GM12878 (cell line): ENCODE data around the gene CLEC2L. TPM values are rescaled to one million over a fixed set of nuclear protein-coding genes. Genes with fewer than 3 reads are reported as not detected.

Experiments
- ATAC-seq: fragments of 200-7000 bp; cut with Tn5 transposase; 3 replicates; pipeline ENCODE4 v1.9.1; 2020; ENCODE audit warnings: mild to moderate bottlenecking, moderate library complexity
- BruUV-seq: library from RNA; stranded (reverse); fragments of 400-500 nt; replicated peaks from 2 replicates; lab custom pipeline; 2021; lab: Mats Ljungman, UMichigan
- CTCF ChIA-PET: fragments of 300-600 bp; sonication (Branson Sonifier 250); formaldehyde crosslinking; extraction: SDS; loops from one replicate; lab custom pipeline; 2021; ENCODE audit warnings: inconsistent platforms; lab: Yijun Ruan, JAX
- POLR2A ChIA-PET: fragments of 350-600 bp; formaldehyde crosslinking; extraction: SDS; loops from one replicate; lab custom pipeline; 2021; ENCODE audit warnings: inconsistent platforms; lab: Charles Lee
- RAD21 ChIA-PET: fragments of 300-600 bp; sonication (Branson Sonifier 250); formaldehyde crosslinking; loops from one replicate; lab custom pipeline; 2023; ENCODE audit warnings: antibody characterized with exemption; ENCODE audit not compliant: unreplicated experiment; lab: Charles Lee
- SMC1A ChIA-PET: fragments of 300-600 bp; sonication (Branson Sonifier 250); formaldehyde crosslinking; loops from one replicate; lab custom pipeline; 2023; ENCODE audit not compliant: unreplicated experiment, uncharacterized antibody; lab: Charles Lee
- DNase-seq: peaks from one replicate; pipeline ENCODE4 v3.0.0-alpha.2; 2011; ENCODE audit warnings: low read depth, low spot score
- FAIRE-seq: peaks from 3 replicates; lab custom pipeline; 2011; peaks lifted over from hg19 to GRCh38; lab: Jason Lieb, UNC
- H2AFZ ChIP-seq: 2 replicates; pipeline ENCODE4 v1.6.0; 2011; ENCODE audit warnings: low read depth, low read length, control low read depth; ENCODE audit not compliant: control insufficient read depth
- H3K27ac ChIP-seq: 2 replicates; pipeline ENCODE4 v1.5.1; 2011; ENCODE audit warnings: control low read depth; ENCODE audit not compliant: control insufficient read depth, insufficient read depth
- H3K27me3 ChIP-seq, 2 experiments: replicated peaks in 1 of 2; 2 replicates each; pipeline versions ENCODE4 v1.6.0 to v1.6.1; 2011; ENCODE audit warnings: low read length in 1 of 2; ENCODE audit not compliant: control insufficient read depth in 2 of 2, insufficient read depth in 2 of 2
- H3K36me3 ChIP-seq, 2 experiments: 2 replicates each; pipeline ENCODE4 v1.5.1; 2011; ENCODE audit warnings: low read length in 1 of 2; ENCODE audit not compliant: control insufficient read depth in 2 of 2, insufficient read depth in 2 of 2
- H3K4me1 ChIP-seq: 2 replicates; pipeline ENCODE4 v1.6.1; 2011; ENCODE audit warnings: mild to moderate bottlenecking, low read length, moderate library complexity, mixed read lengths; ENCODE audit not compliant: control insufficient read depth, insufficient read depth
- H3K4me2 ChIP-seq: 2 replicates; pipeline ENCODE4 v1.6.0; 2011; ENCODE audit warnings: control low read depth; ENCODE audit not compliant: control insufficient read depth, insufficient read depth
- H3K4me3 ChIP-seq: fragments of 200-600 bp; sonication (generic); 2 replicates; pipeline ENCODE4 v1.5.1; 2016
- H3K79me2 ChIP-seq: 2 replicates; pipeline ENCODE4 v1.6.0; 2011; ENCODE audit warnings: low read length; ENCODE audit not compliant: control insufficient read depth, insufficient read depth
- H3K9ac ChIP-seq: 2 replicates; pipeline ENCODE4 v1.8.0; 2011; ENCODE audit warnings: low read length, control low read depth, mixed read lengths; ENCODE audit not compliant: control insufficient read depth, insufficient read depth
- H3K9me3 ChIP-seq: replicated peaks from 3 replicates; pipeline ENCODE4 v1.5.1; 2011; ENCODE audit warnings: mild to moderate bottlenecking, low read length; ENCODE audit not compliant: control insufficient read depth, insufficient read depth
- H4K20me1 ChIP-seq: 2 replicates; pipeline ENCODE4 v1.6.0; 2011; ENCODE audit not compliant: control insufficient read depth, insufficient read depth
- ATF7 ChIP-seq: fragments of 450-650 bp; IDR thresholded peaks from 2 replicates; pipeline ENCODE4 v1.6.1; 2016; ENCODE audit warnings: low read depth, mild to moderate bottlenecking
- CREB1 ChIP-seq: IDR thresholded peaks from 2 replicates; pipeline ENCODE4 v1.6.1; 2012; ENCODE audit warnings: low read depth, mild to moderate bottlenecking, inconsistent platforms
- IKZF1 ChIP-seq: fragments of 450-650 bp; conservative IDR thresholded peaks from 2 replicates; pipeline ENCODE4 v1.6.1; 2017; ENCODE audit warnings: antibody characterized with exemption, mild to moderate bottlenecking
- NFYB ChIP-seq: IDR thresholded peaks from 2 replicates; pipeline ENCODE4 v1.6.1; 2011; ENCODE audit warnings: low read depth, mild to moderate bottlenecking, low read length, improper control_type of control experiment, moderate library complexity; ENCODE audit not compliant: insufficient read depth
- PAX5 ChIP-seq: IDR thresholded peaks from 2 replicates; pipeline ENCODE4 v1.6.1; 2011; ENCODE audit warnings: low read depth, low read length, borderline replicate concordance
- RBBP5 ChIP-seq: fragments of 200-600 bp; sonication (generic); conservative IDR thresholded peaks from 2 replicates; pipeline ENCODE4 v1.6.1; 2016
- SIX5 ChIP-seq: IDR thresholded peaks from 2 replicates; pipeline ENCODE4 v1.6.1; 2011; ENCODE audit warnings: mild to moderate bottlenecking, low read depth, low read length, moderate library complexity; ENCODE audit not compliant: severe bottlenecking
- WGBS: methylation state at CpG from one replicate; pipeline ENCODE4 v1.1.6; 2016; ENCODE audit warnings: low lambda C conversion rate; ENCODE audit not compliant: insufficient replicate concordance, insufficient coverage; ENCODE audit errors: missing lambda C conversion rate; 5-methylcytosine and 5-hydroxymethylcytosine counted together
- in situ Hi-C: fragments of 300-500 bp; cut with MboI; formaldehyde crosslinking; loops from 9 replicates; pipeline ENCODE4 v1.14.3; 2018; ENCODE audit warnings: mixed read lengths
- intact Hi-C: fragments of 100-400 bp; cut with micrococcal nuclease; formaldehyde crosslinking; loops from one replicate; pipeline ENCODE4 v1.14.2; 2022; ENCODE audit not compliant: unreplicated experiment
- polyA plus RNA-seq, 11 experiments: library from polyadenylated mRNA; depleted of rRNA in 4 of 11; unstranded in 6 of 11; stranded (reverse) in 5 of 11; fragments of >200 nt; fragmentation: Nextera tagmentation in 4 of 11; fragmentation: Illumina TruSeq in 1 of 11; extraction: Ambion mirVana in 4 of 11; extraction: Trizol in 1 of 11; gene quantifications; 1 replicate in 1 of 11; 2 replicates in 10 of 11; pipeline versions ENCODE4 v1.2.1 to v1.2.3, GENCODE V29; 2011 to 2016; ENCODE audit warnings: inconsistent platforms in 2 of 11, missing spikeins in 2 of 11, low read depth in 1 of 11
- total RNA-seq, 4 experiments: library from RNA; depleted of rRNA in 3 of 4; stranded (reverse); fragments of >200 nt in 3 of 4; fragmentation: Illumina TruSeq in 1 of 4; extraction: Trizol in 1 of 4; gene quantifications; 2 replicates each; pipeline versions ENCODE4 v1.2.1 to v1.2.3, GENCODE V29; 2013 to 2021
- TF ChIP-seq, protein P1 (sequence below): IDR thresholded peaks from 2 replicates; pipeline ENCODE4 v1.6.1; 2011; ENCODE audit warnings: low read depth, mild to moderate bottlenecking, low read length, moderate library complexity, borderline replicate concordance; ENCODE audit errors: extremely low read depth
- TF ChIP-seq, protein P2 (sequence below): fragments of 450-650 bp; formaldehyde crosslinking; IDR thresholded peaks from 2 replicates; pipeline ENCODE4 v1.4.0; 2022; ENCODE audit warnings: mild to moderate bottlenecking, moderate library complexity
- TF ChIP-seq, protein P3 (sequence below): fragments of 450-650 bp; IDR thresholded peaks from 2 replicates; pipeline ENCODE4 v1.6.1; 2016; ENCODE audit warnings: mild to moderate bottlenecking
- TF ChIP-seq, protein P4 (sequence below): fragments of 450-650 bp; formaldehyde crosslinking; IDR thresholded peaks from 2 replicates; pipeline ENCODE4 v1.5.0; 2022; ENCODE audit warnings: mild to moderate bottlenecking, missing genetic modification characterization

The CLEC2L gene
- total and polyA plus RNA-seq, 10 of the 15 experiments (the other 5 are each of a cell fraction or from before 2014, with no cell fraction given) = not detected

DNA sequence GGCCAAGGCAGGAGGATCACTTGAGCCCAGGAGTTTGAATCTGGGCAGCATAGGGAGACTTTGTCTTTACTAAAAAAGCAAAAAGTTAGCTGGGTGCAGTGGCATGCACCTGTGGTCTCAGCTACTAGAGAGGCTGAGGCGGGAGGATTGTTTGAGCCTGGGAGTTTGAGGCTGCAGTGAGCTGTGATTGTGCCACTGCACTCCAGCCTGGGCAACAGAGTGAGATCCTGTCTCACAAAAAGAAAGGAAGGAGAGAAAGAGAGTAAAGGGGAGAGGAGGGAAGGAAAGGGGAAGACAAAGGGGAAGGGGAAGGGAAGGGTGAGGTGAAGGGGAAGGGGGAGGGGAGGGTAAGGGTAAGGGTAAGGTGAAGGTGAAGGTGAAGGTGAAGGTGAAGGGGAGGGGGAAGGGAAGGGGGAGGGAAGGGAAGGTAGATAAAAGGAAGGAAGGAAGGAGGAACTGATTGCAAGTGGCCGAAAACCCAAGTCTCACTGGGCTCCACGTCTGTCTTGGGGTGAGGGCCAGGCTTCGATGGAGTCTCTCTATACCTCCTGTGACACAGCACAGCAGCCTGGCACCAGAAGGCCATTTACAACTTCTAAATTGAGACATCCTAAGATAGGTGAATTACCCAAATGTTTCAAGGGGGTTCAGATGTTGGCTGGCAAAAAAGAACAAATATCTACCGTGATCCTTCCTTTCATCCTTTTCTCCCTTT is 36.0 kb upstream of the CLEC2L start (continued):
- TF ChIP-seq, protein P1, sequence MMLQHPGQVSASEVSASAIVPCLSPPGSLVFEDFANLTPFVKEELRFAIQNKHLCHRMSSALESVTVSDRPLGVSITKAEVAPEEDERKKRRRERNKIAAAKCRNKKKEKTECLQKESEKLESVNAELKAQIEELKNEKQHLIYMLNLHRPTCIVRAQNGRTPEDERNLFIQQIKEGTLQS = no peak
- no peak for TF ChIP-seq NFYB

DNA sequence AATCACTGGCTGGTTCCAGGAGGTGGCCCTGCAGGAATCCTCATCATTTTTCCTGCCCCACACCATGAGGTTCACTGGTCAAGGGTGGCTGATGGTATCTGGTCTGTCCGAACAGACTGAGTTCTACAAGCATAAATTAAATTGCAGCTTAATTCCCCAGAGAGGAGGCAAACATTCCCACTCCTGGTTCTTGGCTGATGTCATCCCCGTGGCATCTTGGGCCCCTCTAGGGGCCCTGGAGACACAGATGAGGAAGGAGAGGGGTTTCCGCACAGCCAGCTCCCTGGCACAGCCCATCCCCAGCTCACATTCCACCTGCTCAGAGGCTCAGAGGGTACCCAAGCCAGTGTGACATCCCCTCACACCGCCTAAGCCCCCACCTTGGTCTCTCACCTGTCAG is 34.7 kb upstream of the CLEC2L start:
- Histone ChIP-seq H3K9ac (no peak overlapping the region), H3K4me2 (no peak overlapping the region), H3K27ac (no peak overlapping the region), H3K79me2 (no peaks in the 10 kb centered on the region), H3K36me3 (no peaks in the 10 kb centered on the region), H2AFZ (no peak overlapping the region), H3K4me1 (peaks cover under 1% of the 10 kb centered on the region; the same call in 1 of the 2 replicates), H3K27me3 (no peaks in the 10 kb centered on the region; a peak in 1 of 4 replicates), H4K20me1 (no peaks in the 10 kb centered on the region), H3K9me3 (peaks cover 8% of the 10 kb centered on the region; the same call in 2 of the 3 replicates), H3K4me3 (no peak overlapping the region)
- ATAC-seq (no peak), FAIRE-seq (no peak), DNase-seq (no peak)
- CTCF ChIA-PET = interaction anchor here (1.3 kb wide), 1 partner anchor 11 kb away, joined by 5 read pairs; no protein-coding TSS in a partner anchor
- in situ Hi-C loops = no loop called here
- no TSS peak for BruUV-seq
- SMC1A ChIA-PET = no interaction called here
- POLR2A ChIA-PET = interaction anchor here (0.6 kb wide), 1 partner anchor 405 kb away, joined by 4 read pairs; no protein-coding TSS in a partner anchor
- RAD21 ChIA-PET = no interaction called here
- WGBS = 38% methylated on average over 4 of the region's 4 CpGs
- intact Hi-C loops = no loop called here
- TF ChIP-seq RBBP5 (no peak), IKZF1 (no peak), CREB1 (no peak), PAX5 (no peak), ATF7 (no peak), SIX5 (no peak)
- TF ChIP-seq, protein P2, sequence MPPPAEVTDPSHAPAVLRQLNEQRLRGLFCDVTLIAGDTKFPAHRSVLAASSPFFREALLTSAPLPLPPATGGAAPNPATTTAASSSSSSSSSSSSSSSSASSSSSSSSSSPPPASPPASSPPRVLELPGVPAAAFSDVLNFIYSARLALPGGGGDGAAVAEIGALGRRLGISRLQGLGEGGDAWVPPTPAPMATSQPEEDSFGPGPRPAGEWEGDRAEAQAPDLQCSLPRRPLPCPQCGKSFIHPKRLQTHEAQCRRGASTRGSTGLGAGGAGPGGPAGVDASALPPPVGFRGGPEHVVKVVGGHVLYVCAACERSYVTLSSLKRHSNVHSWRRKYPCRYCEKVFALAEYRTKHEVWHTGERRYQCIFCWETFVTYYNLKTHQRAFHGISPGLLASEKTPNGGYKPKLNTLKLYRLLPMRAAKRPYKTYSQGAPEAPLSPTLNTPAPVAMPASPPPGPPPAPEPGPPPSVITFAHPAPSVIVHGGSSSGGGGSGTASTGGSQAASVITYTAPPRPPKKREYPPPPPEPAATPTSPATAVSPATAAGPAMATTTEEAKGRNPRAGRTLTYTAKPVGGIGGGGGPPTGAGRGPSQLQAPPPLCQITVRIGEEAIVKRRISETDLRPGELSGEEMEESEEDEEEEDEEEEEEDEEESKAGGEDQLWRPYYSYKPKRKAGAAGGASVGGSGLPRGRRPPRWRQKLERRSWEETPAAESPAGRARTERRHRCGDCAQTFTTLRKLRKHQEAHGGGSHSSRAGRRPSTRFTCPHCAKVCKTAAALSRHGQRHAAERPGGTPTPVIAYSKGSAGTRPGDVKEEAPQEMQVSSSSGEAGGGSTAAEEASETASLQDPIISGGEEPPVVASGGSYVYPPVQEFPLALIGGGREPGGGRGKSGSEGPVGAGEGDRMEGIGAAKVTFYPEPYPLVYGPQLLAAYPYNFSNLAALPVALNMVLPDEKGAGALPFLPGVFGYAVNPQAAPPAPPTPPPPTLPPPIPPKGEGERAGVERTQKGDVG (CRISPR knock-in tag) = no peak
- TF ChIP-seq, protein P3, sequence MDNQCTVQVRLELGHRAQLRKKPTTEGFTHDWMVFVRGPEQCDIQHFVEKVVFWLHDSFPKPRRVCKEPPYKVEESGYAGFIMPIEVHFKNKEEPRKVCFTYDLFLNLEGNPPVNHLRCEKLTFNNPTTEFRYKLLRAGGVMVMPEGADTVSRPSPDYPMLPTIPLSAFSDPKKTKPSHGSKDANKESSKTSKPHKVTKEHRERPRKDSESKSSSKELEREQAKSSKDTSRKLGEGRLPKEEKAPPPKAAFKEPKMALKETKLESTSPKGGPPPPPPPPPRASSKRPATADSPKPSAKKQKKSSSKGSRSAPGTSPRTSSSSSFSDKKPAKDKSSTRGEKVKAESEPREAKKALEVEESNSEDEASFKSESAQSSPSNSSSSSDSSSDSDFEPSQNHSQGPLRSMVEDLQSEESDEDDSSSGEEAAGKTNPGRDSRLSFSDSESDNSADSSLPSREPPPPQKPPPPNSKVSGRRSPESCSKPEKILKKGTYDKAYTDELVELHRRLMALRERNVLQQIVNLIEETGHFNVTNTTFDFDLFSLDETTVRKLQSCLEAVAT = no peak
- TF ChIP-seq, protein P4, sequence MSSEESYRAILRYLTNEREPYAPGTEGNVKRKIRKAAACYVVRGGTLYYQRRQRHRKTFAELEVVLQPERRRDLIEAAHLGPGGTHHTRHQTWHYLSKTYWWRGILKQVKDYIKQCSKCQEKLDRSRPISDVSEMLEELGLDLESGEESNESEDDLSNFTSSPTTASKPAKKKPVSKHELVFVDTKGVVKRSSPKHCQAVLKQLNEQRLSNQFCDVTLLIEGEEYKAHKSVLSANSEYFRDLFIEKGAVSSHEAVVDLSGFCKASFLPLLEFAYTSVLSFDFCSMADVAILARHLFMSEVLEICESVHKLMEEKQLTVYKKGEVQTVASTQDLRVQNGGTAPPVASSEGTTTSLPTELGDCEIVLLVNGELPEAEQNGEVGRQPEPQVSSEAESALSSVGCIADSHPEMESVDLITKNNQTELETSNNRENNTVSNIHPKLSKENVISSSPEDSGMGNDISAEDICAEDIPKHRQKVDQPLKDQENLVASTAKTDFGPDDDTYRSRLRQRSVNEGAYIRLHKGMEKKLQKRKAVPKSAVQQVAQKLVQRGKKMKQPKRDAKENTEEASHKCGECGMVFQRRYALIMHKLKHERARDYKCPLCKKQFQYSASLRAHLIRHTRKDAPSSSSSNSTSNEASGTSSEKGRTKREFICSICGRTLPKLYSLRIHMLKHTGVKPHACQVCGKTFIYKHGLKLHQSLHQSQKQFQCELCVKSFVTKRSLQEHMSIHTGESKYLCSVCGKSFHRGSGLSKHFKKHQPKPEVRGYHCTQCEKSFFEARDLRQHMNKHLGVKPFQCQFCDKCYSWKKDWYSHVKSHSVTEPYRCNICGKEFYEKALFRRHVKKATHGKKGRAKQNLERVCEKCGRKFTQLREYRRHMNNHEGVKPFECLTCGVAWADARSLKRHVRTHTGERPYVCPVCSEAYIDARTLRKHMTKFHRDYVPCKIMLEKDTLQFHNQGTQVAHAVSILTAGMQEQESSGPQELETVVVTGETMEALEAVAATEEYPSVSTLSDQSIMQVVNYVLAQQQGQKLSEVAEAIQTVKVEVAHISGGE = no peak
